GM19043 (cell line): ENCODE results near the gene DYNC2LI1.

ENCODE experiments used
- ATAC-seq: cut with Tn5 transposase; IDR thresholded peaks from one replicate; pipeline ENCODE4 v1.9.1; 2021; ENCODE audit warnings: low read depth; ENCODE audit not compliant: unreplicated experiment

The DYNC2LI1 gene

DNA sequence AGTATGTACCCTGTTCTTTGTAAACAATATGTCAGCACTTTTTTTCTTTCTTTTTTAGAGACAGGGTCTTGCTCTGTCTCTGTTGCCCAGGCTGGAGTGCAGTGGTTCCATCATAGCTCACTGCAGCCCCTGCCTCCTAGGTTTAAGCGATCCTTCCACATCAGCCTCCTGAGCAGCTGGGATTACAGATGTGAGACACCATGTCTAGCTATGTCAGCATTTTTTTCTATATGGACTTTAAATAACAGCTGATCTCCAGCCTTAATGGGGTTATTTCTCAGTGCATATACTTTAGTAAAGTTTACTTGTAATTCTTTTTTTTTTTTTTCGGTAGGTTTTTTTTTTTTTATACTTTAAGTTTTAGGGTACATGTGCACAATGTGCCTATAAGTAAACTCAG lies 38.2 kb downstream of the DYNC2LI1 start:
- ATAC-seq, result no peak

GRCh38 chr2:43812947-43813346 lies 39.1 kb downstream of the DYNC2LI1 start:
- no peak for ATAC-seq

DNA sequence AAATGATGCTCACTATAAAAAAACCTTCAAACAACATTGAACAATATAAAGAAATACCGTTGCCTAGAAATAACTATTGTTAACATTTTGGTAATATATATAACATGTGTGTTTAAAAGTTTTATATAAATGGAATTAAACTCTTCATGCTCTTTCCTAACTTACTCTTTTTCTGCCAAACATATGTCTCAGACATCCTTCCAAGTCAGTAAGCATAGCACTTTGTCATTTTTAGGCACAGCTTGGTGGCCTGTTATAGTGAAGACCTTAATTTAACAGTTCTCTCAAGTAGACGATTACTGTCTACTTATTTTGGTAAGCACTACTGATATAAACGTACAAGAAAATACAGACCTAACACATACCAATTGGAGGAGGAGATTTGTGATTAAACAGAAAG lies 40.9 kb downstream of the DYNC2LI1 start:
- no peak for ATAC-seq

GRCh38 chr2:43818761-43819160 lies 44.9 kb downstream of the DYNC2LI1 start:
- ATAC-seq, result no peak

- no peak for ATAC-seq
Measured at GRCh38 chr2:43819491-43820163, 45.8 kb downstream of the DYNC2LI1 start.

DNA sequence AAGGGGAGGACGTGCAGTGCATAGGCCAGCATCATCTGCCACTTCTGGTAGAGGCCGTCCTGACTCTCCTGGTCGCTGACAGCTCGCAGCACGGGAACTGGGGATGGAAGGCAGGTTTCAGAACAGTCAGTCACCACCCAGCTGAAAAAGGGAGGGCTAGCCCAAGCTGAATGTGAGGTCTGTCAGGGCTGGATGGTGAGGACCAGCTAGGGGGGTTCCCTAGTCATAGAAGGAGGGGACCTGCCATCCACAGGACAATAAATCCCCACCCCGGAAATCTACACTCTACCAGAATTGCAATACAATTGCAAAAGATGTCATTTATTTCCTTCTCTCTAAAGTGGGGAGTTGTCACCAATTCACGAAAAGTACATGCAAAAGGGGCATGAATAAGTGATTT lies 49.0 kb downstream of the DYNC2LI1 start:
- no peak for ATAC-seq

DNA sequence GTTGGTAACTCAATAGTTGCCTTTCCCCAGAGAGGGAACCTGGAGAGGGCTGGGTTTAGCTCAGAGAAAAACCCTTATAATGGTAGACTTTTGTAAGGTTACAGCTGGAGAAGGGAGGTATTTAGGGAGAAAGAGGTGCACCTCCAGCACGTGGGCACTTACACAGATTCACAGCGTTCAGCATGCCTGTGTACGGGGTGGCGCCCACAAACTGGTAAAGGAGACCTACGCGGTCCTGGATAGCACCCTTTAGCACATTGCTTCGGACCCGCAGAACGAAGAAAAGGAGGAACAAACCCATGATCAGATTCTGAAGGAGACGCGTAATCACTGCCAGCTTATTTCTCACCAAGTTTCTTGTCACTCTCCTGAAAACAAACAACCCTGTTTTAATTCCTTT lies 49.9 kb downstream of the DYNC2LI1 start:
- no peak for ATAC-seq

- ATAC-seq, result no peak
Measured at GRCh38 chr2:43824512-43824911, 50.7 kb downstream of the DYNC2LI1 start.

DNA sequence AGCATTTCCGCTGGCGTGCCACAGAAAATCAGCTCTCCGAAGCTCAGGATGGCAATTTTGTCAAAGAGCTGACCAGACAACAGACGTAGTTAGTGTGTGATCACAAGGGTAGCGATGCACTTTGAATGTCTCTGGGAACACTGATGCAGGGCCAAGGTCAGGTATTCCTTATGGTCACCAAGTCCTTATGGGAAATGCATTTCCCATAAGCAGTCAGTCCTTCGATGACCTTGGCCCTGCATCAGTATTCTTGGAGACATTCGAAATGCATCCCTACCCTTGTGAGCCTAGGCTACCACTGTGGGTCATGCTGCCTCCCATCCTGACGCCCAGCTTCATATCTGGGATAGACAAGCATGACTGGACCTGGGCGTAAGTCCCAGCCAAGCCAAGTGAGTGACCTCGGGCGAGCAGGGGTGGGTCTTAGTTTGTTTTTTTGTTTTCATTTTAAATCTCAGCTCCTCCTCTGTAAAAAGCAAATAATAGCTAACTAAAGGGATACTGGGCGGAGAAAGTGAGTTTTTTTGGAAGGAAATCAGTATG lies 51.2 kb downstream of the DYNC2LI1 start:
- ATAC-seq, result no peak

GRCh38 chr2:43825841-43826240 lies 52.0 kb downstream of the DYNC2LI1 start:
- ATAC-seq, result no peak

DNA sequence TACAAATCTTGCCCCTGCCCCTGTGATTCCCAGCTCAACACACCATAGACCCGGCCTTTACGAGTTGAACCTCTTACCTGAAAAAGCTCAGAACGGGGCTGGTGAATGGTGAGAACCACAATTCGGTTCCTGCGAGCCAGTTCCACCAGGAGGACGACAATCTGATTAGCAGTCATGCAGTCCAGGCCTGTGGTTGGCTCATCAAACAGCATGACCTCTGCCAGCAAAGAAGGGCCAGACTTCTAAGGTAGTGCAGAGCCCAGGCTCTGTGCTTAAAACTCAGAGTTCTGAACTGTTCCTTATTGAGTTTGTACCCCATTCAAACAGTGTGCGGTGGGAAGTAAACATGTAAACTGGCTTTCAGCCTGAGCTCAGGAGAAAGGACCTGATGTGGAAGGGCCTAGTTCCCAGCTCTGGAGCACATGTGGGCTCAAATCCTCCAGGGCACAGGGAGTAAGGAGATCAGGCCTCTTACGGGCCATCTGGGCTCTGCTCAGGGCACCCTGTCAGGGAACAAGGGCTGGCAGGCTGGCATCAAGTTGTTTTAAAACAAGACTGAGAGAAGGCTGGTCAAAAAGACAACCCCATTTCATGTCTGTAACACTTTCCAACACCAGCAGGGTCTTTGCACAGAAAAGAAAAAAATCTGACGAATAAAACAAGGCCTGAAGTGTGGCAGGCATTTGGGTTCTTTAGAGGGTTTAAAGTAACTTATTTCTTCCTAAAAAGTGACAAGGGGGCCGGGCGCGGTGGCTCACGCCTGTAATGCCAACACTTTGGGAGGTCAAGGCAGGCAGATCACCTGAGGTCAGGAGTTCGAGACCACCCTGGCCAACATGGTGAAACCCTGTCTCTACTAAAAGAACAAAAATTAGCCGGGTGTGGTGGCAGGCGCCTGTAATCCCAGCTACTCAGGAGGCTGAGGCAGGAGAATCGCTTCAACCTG lies 52.7 kb downstream of the DYNC2LI1 start:
- no peak for ATAC-seq

DNA sequence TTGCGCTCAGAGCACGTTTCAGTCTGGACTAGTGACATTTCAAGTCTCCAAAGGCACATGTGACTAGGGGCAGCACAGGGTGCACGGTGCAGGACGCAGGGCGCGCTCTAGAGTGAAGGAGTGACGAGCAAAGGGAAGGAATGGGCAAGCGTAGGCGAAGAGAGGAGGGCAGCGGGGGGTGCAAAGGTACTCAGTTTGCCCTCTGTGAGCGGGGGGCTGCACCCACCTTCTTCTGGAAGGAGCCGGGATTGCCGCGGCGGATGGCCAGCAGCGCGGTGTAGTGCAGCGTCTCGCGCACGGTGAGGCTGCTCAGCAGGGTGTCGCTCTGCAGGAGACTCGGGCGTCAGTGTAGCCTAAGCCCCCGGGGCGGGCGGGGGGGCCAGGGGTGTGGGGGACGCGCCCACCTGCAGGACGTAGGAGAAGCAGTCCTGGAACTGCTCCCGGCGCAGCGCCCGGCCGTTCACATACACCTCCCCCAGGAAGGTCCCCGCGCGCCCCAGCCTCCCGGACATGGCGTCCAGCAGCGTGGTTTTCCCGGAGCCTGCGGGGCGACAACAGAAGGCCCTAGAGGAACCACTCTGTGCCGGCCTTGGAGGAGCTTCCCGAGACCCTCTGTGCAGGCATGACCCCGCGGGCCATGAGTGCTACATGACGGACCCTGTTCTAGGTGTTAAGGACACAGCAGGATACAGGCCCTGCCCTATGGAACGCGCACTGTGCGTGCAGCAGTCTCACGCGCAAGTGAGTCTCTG lies 57.9 kb downstream of the DYNC2LI1 start:
- ATAC-seq, result no peak

GRCh38 chr2:43832457-43832856 lies 58.6 kb downstream of the DYNC2LI1 start:
- ATAC-seq, result no peak

- ATAC-seq, result no peak
Measured at GRCh38 chr2:43837033-43837432, 63.2 kb downstream of the DYNC2LI1 start.

DNA sequence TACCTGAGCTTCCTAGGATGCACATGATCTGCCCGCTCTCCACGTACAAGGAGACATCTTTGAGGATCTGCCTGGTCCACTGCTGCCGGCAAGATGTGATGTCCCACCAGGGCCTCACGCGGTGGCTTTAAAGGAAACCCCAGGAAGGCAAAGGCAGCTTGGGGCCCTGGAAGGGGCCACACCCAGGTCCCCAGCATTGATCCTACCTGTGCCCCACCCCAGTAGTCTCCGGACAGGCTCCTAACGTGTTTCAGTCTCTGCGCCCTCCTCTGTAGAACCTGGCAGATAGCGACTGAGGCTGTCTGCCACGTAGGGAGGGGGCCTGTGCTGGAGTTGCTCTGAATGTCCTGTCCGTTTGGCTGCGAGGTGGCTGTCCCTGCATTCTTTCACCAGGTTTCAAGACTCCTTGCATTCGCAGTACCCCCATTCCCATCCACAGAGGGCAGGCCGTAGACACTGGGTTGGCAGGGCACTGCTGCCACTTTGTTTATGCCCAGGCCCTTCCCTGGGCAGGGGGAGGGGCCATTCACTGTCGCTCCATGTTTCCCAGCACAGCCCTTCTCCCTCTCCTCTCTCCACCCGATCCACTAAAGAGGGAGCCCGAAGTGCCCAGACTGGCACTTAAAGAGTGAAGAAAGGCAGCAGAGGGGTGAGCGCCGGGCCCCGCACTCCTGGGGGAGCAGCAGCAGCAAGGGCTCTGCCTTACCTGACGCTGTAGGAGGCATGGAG lies 64.2 kb downstream of the DYNC2LI1 start:
- no peak for ATAC-seq

DNA sequence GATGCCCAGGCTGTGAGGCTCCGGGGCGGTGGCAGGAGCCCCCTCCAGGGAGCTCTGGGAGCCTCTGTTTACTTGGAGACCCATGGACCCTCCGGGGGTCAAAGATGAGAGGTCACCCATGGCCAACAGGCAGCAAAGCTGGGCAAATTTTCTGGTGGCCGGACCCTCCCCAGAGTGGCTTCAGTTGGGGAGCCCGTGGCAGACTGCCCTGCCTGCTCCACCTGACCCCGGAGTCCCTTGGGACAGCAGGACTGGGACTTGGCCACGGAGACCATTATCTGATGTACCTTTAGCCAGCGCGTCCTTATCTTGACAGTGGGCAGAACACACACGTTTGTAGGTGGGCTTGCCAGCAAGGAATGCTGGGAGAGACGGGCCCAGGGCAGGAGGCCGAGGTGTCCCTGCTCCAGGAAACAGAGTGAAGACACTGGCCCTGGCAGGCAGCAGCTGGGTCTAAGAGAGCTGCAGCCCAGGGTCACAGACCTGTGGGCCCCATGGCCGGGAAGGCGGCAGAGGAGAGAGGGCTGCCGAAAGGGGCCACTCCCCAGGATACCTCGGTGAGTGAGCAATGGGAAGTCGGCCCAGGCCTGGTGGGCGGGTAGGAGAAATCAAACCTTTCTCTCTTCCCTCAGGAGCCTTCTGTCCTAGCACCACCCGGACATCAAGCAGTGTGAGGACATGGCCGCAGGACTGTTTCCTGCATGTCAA lies 64.9 kb downstream of the DYNC2LI1 start, which contains the start of the genes ABCG5 and ABCG8:
Gene ABCG5, minus strand, starts transcription at position 280 of the 708 bp plus-strand sequence. Its CDS starts 160 bp downstream, at position 120.
Gene ABCG8, plus strand, starts transcription at position 412 of the 708 bp plus-strand sequence. Its CDS starts 83 bp downstream, at position 495.
- no peak for ATAC-seq

DNA sequence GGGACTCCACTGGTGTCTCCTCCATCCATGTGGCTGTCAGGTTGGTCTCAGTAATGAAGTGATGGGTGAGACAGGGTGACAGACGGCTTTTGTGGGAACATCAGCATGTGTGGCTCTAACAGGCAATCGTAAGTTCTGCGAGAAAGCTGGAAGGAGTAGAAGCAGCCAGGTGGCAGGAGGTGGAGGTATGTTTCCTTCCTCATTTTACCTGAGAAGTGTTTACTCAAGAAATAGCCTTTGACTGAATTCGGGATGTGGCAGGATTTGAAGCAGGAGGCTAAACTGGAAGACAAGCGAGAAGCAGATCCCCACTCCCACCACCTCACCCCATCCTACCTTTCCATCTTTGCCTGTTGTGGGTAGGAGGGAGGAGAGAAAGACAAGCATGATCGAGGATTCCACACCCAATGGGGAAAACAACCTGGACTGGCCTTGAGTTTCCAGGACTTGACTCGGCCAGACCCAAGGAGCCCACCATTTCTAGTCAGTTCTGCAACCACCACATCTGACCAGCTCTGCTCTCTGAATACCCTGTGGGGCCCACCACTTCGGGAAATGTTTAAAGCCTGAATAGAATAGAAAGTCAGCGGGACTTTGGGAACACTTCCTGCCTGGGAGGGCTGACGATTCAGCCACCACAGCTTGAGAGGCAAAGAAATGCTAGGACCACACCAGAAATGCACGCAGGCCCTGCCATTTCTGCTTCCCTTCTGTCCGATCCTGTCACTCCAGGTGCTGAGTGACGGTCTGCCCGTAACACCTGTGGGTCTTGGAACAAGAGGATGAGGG lies 66.1 kb downstream of the DYNC2LI1 start:
- no peak for ATAC-seq

GRCh38 chr2:43840965-43841364 lies 67.1 kb downstream of the DYNC2LI1 start:
- ATAC-seq, result no peak
